ENCODE measurements around the gene TP53I3. TPM values are rescaled to one million over a fixed set of nuclear protein-coding genes. Genes with fewer than 3 reads are reported as not detected.

TP53I3 gene
- total RNA-seq, 1 experiment from 2014 or later = 48.1 TPM

DNA sequence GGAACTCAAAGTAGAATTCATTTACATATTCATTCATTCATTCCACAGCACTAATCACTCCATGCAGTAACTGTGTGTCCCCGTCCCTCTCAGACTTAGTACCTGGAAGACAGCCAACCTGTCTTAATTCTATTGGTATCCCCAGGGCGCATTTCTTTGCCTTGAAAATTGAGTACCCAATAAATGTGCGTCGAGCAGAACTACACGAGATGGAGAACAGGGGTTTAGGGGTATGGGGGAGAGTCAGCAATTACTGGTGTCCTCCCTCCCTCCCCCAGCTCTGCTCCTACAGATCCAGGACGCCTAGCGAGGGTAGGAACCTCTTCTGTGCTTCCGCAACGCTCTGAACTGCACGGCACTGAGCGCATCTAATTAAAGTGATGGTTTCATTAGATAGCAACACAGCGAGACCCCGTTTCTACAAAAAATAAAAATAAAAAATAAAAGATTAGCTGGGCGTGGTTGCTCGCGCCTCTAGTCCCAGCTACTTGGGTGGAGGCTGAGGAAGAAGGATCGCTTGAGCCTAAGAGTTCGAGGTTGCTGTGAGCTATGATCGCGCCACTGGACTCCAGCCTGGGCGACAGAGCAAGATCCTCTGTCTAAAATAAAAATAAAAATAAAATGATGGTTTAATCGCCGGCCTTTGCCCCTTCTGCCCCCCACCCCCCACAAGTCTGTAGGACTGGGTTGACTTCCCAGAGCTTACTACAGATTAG lies 35.7 kb downstream of the TP53I3 start:
- Histone ChIP-seq H2BK20ac (ENCODE audit: low read depth, low read length, poor library complexity, severe bottlenecking) (no peak overlapping the region), H3K9ac (ENCODE audit: extremely low read depth, insufficient read length, low read length) (no peak overlapping the region), H3K4ac (ENCODE audit: low read depth, low read length) (no peak overlapping the region)

More for the DNA sequence above, 35.7 kb downstream of the TP53I3 start:
- Histone ChIP-seq H2BK120ac (ENCODE audit: low read depth, low read length, poor library complexity, severe bottlenecking) (no peak overlapping the region), H4K8ac (replicated peaks; ENCODE audit: insufficient read length, low read depth, low read length) (no peak overlapping the region), H2AK5ac (ENCODE audit: insufficient read length, low read length) (no peak overlapping the region), H2BK12ac (ENCODE audit: insufficient read length, low read depth, low read length) (no peak overlapping the region), H3T11ph (ENCODE audit: low read length) (no peak overlapping the region), H4K20me1 (ENCODE audit: control insufficient read depth, insufficient read depth, insufficient read length) (peaks cover 5% of the 10 kb centered on the region), H3K9me3 (ENCODE audit: control insufficient read depth, low read depth, low read length) (no peaks in the 10 kb centered on the region), H2BK5ac (ENCODE audit: insufficient read length, low read length) (no peak overlapping the region), H3K27ac (ENCODE audit: insufficient read length, low read depth, low read length) (no peak overlapping the region), H4K5ac (ENCODE audit: insufficient read length, low read depth, low read length) (no peak overlapping the region), H3K18ac (ENCODE audit: insufficient read length, low read depth, low read length) (no peak overlapping the region), H3K79me2 (ENCODE audit: insufficient read depth, low read length) (peaks cover 2% of the 10 kb centered on the region; the same call in 1 of the 2 replicates), H2AFZ (ENCODE audit: low read length) (no peak overlapping the region), H3K14ac (ENCODE audit: insufficient read depth, low read length) (no peak overlapping the region), H3K4me2 (ENCODE audit: insufficient read depth, insufficient read length, low read length) (peak overlapping the region; percentile 68), H3K23me2 (ENCODE audit: insufficient read length, low read depth, low read length, poor library complexity, severe bottlenecking) (peaks cover 9% of the 10 kb centered on the region), H3K4me1 (ENCODE audit: insufficient read depth, low read length) (0 out of 2 replicates have a peak, but pooled peaks cover 1% of the 10 kb centered on the region), H3K79me1 (ENCODE audit: insufficient read depth, low read depth, low read length, poor library complexity, severe bottlenecking) (no peaks in the 10 kb centered on the region), H3K23ac (ENCODE audit: insufficient read length, low read depth, low read length) (no peak overlapping the region), H3K56ac (ENCODE audit: insufficient read length, low read depth, low read length) (no peak overlapping the region), H3K27me3 (ENCODE audit: insufficient read depth, low read length) (no peaks in the 10 kb centered on the region), H4K91ac (ENCODE audit: insufficient read length, low read depth, low read length) (no peak overlapping the region), H2BK15ac (ENCODE audit: low read depth, low read length) (no peak overlapping the region)
- no peaks in the 10 kb centered on the region; a peak in 1 of 7 replicates for H3K36me3 Mint-ChIP-seq (ENCODE audit: insufficient read depth in 1 of 3, low read depth in 3 of 3)
- peaks cover 15 to 22% of the 10 kb centered on the region in 2 experiments for H3K4me1 Mint-ChIP-seq
- no peaks in the 10 kb centered on the region for H3K9me3 Mint-ChIP-seq
- no CpG with 5 or more reads among the region's 23 CpGs for WGBS (ENCODE audit: extremely low coverage, insufficient read length, low lambda C conversion rate)
- DNase-seq = no peak
- no peaks in the 10 kb centered on the region for H3K27me3 Mint-ChIP-seq (ENCODE audit: low read depth)
- peak overlapping the region in 1 of 3 experiments; percentile 81; a peak in 1 of 7 replicates for H3K27ac Mint-ChIP-seq
- TF ChIP-seq, protein P1, sequence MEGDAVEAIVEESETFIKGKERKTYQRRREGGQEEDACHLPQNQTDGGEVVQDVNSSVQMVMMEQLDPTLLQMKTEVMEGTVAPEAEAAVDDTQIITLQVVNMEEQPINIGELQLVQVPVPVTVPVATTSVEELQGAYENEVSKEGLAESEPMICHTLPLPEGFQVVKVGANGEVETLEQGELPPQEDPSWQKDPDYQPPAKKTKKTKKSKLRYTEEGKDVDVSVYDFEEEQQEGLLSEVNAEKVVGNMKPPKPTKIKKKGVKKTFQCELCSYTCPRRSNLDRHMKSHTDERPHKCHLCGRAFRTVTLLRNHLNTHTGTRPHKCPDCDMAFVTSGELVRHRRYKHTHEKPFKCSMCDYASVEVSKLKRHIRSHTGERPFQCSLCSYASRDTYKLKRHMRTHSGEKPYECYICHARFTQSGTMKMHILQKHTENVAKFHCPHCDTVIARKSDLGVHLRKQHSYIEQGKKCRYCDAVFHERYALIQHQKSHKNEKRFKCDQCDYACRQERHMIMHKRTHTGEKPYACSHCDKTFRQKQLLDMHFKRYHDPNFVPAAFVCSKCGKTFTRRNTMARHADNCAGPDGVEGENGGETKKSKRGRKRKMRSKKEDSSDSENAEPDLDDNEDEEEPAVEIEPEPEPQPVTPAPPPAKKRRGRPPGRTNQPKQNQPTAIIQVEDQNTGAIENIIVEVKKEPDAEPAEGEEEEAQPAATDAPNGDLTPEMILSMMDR (conservative IDR thresholded peaks at IDR 0.05) = no peak
- H3K4me3 Mint-ChIP-seq = no peak overlapping the region; a peak in 1 of 5 replicates

All from H9 (cell line).